H1 (cell line): ENCODE results near the gene FAM120B. TPM values are rescaled to one million over a fixed set of nuclear protein-coding genes. Genes with fewer than 3 reads are reported as not detected.

Source experiments
- CTCF ChIA-PET: fragments of 300-600 bp; sonication (Branson Sonifier 250); formaldehyde crosslinking; loops from one replicate; lab custom pipeline; 2021; ENCODE audit not compliant: partially characterized antibody; lab: Charles Lee
- POLR2A ChIA-PET: fragments of 300-600 bp; sonication (Branson Sonifier 250); formaldehyde crosslinking; loops from one replicate; lab custom pipeline; 2021; ENCODE audit warnings: inconsistent platforms; ENCODE audit not compliant: partially characterized antibody; lab: Charles Lee
- DNase-seq, 2 experiments: peaks; one replicate each; pipeline versions ENCODE4 v3.0.0 to v3.0.0-alpha.2; 2010 to 2022; ENCODE audit warnings: low spot score in 2 of 2, low read depth in 1 of 2, mixed read lengths in 1 of 2
- FAIRE-seq: peaks from 2 replicates; lab custom pipeline; 2011; peaks lifted over from hg19 to GRCh38; lab: Jason Lieb, UNC
- H2AFZ ChIP-seq: 2 replicates; pipeline ENCODE4 v1.8.1; 2012; ENCODE audit warnings: low read length, inconsistent platforms
- H2AK5ac ChIP-seq: 2 replicates; pipeline ENCODE4 v1.6.1; 2013; ENCODE audit warnings: low read depth, low read length
- H2BK120ac ChIP-seq: replicated peaks from 2 replicates; pipeline ENCODE3; 2013; ENCODE audit warnings: low read depth, low read length, inconsistent platforms
- H2BK12ac ChIP-seq: 2 replicates; pipeline ENCODE4 v1.6.1; 2013; ENCODE audit warnings: low read depth, low read length
- H2BK15ac ChIP-seq: 2 replicates; pipeline ENCODE4 v1.6.1; 2013; ENCODE audit warnings: low read length
- H2BK20ac ChIP-seq: 2 replicates; pipeline ENCODE4 v1.6.1; 2013; ENCODE audit warnings: low read length
- H2BK5ac ChIP-seq: 2 replicates; pipeline ENCODE4 v1.6.1; 2013; ENCODE audit warnings: low read depth, low read length
- H3K14ac ChIP-seq: 2 replicates; pipeline ENCODE4 v1.6.1; 2013; ENCODE audit warnings: inconsistent platforms; ENCODE audit not compliant: insufficient read length
- H3K18ac ChIP-seq: 2 replicates; pipeline ENCODE4 v1.6.1; 2013; ENCODE audit warnings: low read length; ENCODE audit errors: extremely low read depth
- H3K23ac ChIP-seq: 2 replicates; pipeline ENCODE4 v1.6.1; 2013; ENCODE audit warnings: inconsistent platforms; ENCODE audit not compliant: insufficient read length
- H3K23me2 ChIP-seq: 2 replicates; pipeline ENCODE4 v1.6.1; 2013; ENCODE audit warnings: low read depth, low read length
- H3K27ac ChIP-seq: 2 replicates; pipeline ENCODE4 v1.6.1; 2011; ENCODE audit warnings: low read depth, low read length, inconsistent platforms
- H3K27me3 ChIP-seq, 4 experiments: replicated peaks in 1 of 4; 1 replicate in 1 of 4; 2 replicates in 3 of 4; pipeline versions ENCODE4 v1.6.1 to v1.8.1; 2011 to 2013; ENCODE audit warnings: low read length in 3 of 4, mild to moderate bottlenecking in 3 of 4, inconsistent platforms in 2 of 4, mixed read lengths in 2 of 4, moderate library complexity in 1 of 4; ENCODE audit not compliant: control insufficient read depth in 3 of 4, insufficient read depth in 3 of 4; ENCODE audit errors: extremely low read depth in 1 of 4
- H3K36me3 ChIP-seq, 4 experiments: 2 replicates each; pipeline versions ENCODE4 v1.6.1 to v1.8.1; 2011 to 2013; ENCODE audit warnings: mild to moderate bottlenecking in 4 of 4, low read length in 3 of 4, moderate library complexity in 2 of 4, control low read depth in 1 of 4, inconsistent platforms in 1 of 4; ENCODE audit not compliant: insufficient read depth in 4 of 4, control insufficient read depth in 2 of 4
- H3K4ac ChIP-seq: replicated peaks from 2 replicates; pipeline ENCODE3; 2013; ENCODE audit warnings: low read length, low read depth, mixed read lengths, inconsistent platforms; ENCODE audit not compliant: insufficient read length
- H3K4me1 ChIP-seq, 4 experiments: replicated peaks in 1 of 4; 1 replicate in 1 of 4; 2 replicates in 3 of 4; pipeline versions ENCODE4 v1.6.1 to v1.8.1; 2011 to 2013; ENCODE audit warnings: low read length in 3 of 4, inconsistent platforms in 2 of 4, mixed read lengths in 1 of 4; ENCODE audit not compliant: insufficient read depth in 4 of 4, control insufficient read depth in 3 of 4
- H3K4me2 ChIP-seq, 2 experiments: 2 replicates each; pipeline versions ENCODE4 v1.6.1 to v1.8.1; 2011 to 2013; ENCODE audit warnings: low read depth in 2 of 2, low read length in 2 of 2, control low read depth in 1 of 2, inconsistent platforms in 1 of 2, mild to moderate bottlenecking in 1 of 2; ENCODE audit not compliant: insufficient read depth in 1 of 2
- H3K4me3 ChIP-seq, 4 experiments: fragments of 200-600, 300-600 bp in 1 of 4; sonication (generic), shearing (Covaris generic), sonication (Bioruptor Twin) in 1 of 4; 2 replicates each; pipeline versions ENCODE4 v1.5.1 to v1.8.1; 2011 to 2016; ENCODE audit warnings: low read length in 4 of 4, low read depth in 3 of 4, control low read depth in 2 of 4, inconsistent platforms in 2 of 4, mild to moderate bottlenecking in 2 of 4, mixed read lengths in 1 of 4, moderate library complexity in 1 of 4; ENCODE audit not compliant: insufficient read depth in 2 of 4; ENCODE audit errors: extremely low read depth in 1 of 4
- H3K56ac ChIP-seq: replicated peaks from 2 replicates; pipeline ENCODE3; 2013; ENCODE audit warnings: low read depth, mild to moderate bottlenecking, mixed read lengths, low read length, inconsistent platforms; ENCODE audit not compliant: insufficient read length
- H3K79me1 ChIP-seq: 2 replicates; pipeline ENCODE4 v1.6.1; 2013; ENCODE audit warnings: low read depth, low read length, control low read depth
- H3K79me2 ChIP-seq, 2 experiments: 2 replicates each; pipeline versions ENCODE4 v1.6.1 to v1.8.1; 2012 to 2013; ENCODE audit warnings: low read length in 2 of 2, mild to moderate bottlenecking in 2 of 2, inconsistent platforms in 1 of 2; ENCODE audit not compliant: insufficient read depth in 2 of 2, control insufficient read depth in 1 of 2
- H3K9ac ChIP-seq, 4 experiments: replicated peaks in 1 of 4; 1 replicate in 1 of 4; 2 replicates in 3 of 4; pipeline versions ENCODE4 v1.6.1 to v1.8.1; 2011 to 2013; ENCODE audit warnings: low read depth in 3 of 4, low read length in 3 of 4, control low read depth in 2 of 4, mild to moderate bottlenecking in 2 of 4, moderate library complexity in 2 of 4, inconsistent platforms in 1 of 4; ENCODE audit errors: extremely low read depth in 1 of 4
- H3K9me3 ChIP-seq, 2 experiments: 2 replicates each; pipeline versions ENCODE4 v1.6.1 to v1.8.1; 2012 to 2013; ENCODE audit warnings: mild to moderate bottlenecking in 2 of 2, moderate library complexity in 2 of 2, control low read depth in 1 of 2, inconsistent platforms in 1 of 2, low read depth in 1 of 2, low read length in 1 of 2, mixed read lengths in 1 of 2; ENCODE audit not compliant: insufficient read depth in 2 of 2
- H4K20me1 ChIP-seq, 2 experiments: replicated peaks in 1 of 2; 2 replicates each; pipeline versions ENCODE3 to v1.8.1; 2011 to 2013; ENCODE audit warnings: inconsistent platforms in 2 of 2, low read length in 2 of 2, mild to moderate bottlenecking in 1 of 2; ENCODE audit not compliant: insufficient read depth in 2 of 2, control insufficient read depth in 1 of 2
- H4K5ac ChIP-seq: 2 replicates; pipeline ENCODE4 v1.6.1; 2013; ENCODE audit warnings: low read length, low read depth, mixed read lengths, inconsistent platforms; ENCODE audit not compliant: insufficient read length
- H4K8ac ChIP-seq: 2 replicates; pipeline ENCODE4 v1.8.0; 2013; ENCODE audit warnings: mild to moderate bottlenecking, moderate library complexity, low read length, inconsistent platforms; ENCODE audit not compliant: insufficient read depth; ENCODE audit errors: extremely low read depth
- H4K91ac ChIP-seq: replicated peaks from 2 replicates; pipeline ENCODE3; 2013; ENCODE audit warnings: low read length, mixed read lengths, inconsistent platforms; ENCODE audit not compliant: insufficient read length
- BACH1 ChIP-seq: IDR thresholded peaks from 2 replicates; pipeline ENCODE4 v1.6.1; 2012; ENCODE audit warnings: low read length, improper control_type of control experiment
- EZH2 ChIP-seq: fragments of 200-600 bp; sonication (generic); IDR thresholded peaks from 2 replicates; pipeline ENCODE4 v1.7.1; 2012; ENCODE audit warnings: low read depth, mild to moderate bottlenecking, moderate library complexity, low read length, inconsistent platforms; ENCODE audit not compliant: severe bottlenecking
- KDM1A ChIP-seq: fragments of 200-600, 300-600 bp; sonication (generic); IDR thresholded peaks from 2 replicates; pipeline ENCODE4 v1.7.1; 2016; ENCODE audit warnings: mild to moderate bottlenecking, low read length, borderline replicate concordance
- MAX ChIP-seq: IDR thresholded peaks from 2 replicates; pipeline ENCODE4 v1.6.1; 2012; ENCODE audit warnings: inconsistent platforms
- POU5F1 ChIP-seq: IDR thresholded peaks from 2 replicates; pipeline ENCODE4 v1.6.1; 2011; ENCODE audit warnings: low read depth, mild to moderate bottlenecking, low read length, moderate library complexity
- RBBP5 ChIP-seq: IDR thresholded peaks from 2 replicates; pipeline ENCODE4 v1.7.1; 2012; ENCODE audit warnings: low read depth, mild to moderate bottlenecking, inconsistent platforms, low read length, moderate library complexity, borderline replicate concordance
- RNF2 ChIP-seq: fragments of 200-900, 300-1000 bp; sonication (generic); IDR thresholded peaks from 2 replicates; pipeline ENCODE4 v1.7.1; 2016; ENCODE audit warnings: borderline replicate concordance, low read depth, mild to moderate bottlenecking, antibody characterized with exemption, low read length; ENCODE audit not compliant: poor library complexity, severe bottlenecking; ENCODE audit errors: missing control alignments
- SIRT6 ChIP-seq: IDR thresholded peaks from one replicate; pipeline ENCODE4 v1.7.1; 2012; ENCODE audit warnings: low read length, inconsistent platforms
- SP2 ChIP-seq: IDR thresholded peaks from 2 replicates; pipeline ENCODE4 v1.6.1; 2012; ENCODE audit warnings: mild to moderate bottlenecking, low read length, inconsistent platforms
- TEAD4 ChIP-seq: IDR thresholded peaks from 2 replicates; pipeline ENCODE4 v1.6.1; 2012; ENCODE audit warnings: low read depth, low read length, inconsistent platforms, mixed read lengths
- WGBS, 2 experiments: shearing (Covaris generic) in 1 of 2; methylation state at CpG; one replicate each; pipeline versions ENCODE4 v1.1.6 to v1.1.7; 2013 to 2015; ENCODE audit warnings: low lambda C conversion rate in 2 of 2, mixed read lengths in 2 of 2, inconsistent platforms in 1 of 2, low coverage in 1 of 2, missing lambda C conversion rate in 1 of 2; ENCODE audit not compliant: insufficient replicate concordance in 2 of 2, insufficient coverage in 1 of 2, insufficient read length in 1 of 2; ENCODE audit errors: extremely low coverage in 1 of 2, missing lambda C conversion rate in 1 of 2; 5-methylcytosine and 5-hydroxymethylcytosine counted together
- polyA plus RNA-seq, 7 experiments: library from polyadenylated mRNA; depleted of rRNA in 3 of 7; stranded (reverse) in 5 of 7; unstranded in 2 of 7; fragments of >200 nt in 5 of 7; fragments of 200-250 nt in 2 of 7; gene quantifications; 1 replicate in 5 of 7; 2 replicates in 1 of 7; 4 replicates in 1 of 7; pipeline versions ENCODE4 v1.2.1 to v1.2.3, GENCODE V29; 2011 to 2013; ENCODE audit warnings: missing spikeins in 2 of 7, mixed read lengths in 2 of 7
- total RNA-seq: library from RNA; stranded (reverse); fragmentation: NEBNext Ultra II Directional; extraction: Animal tissue kit (Norgen Biotek cat#: 25700); gene quantifications from 2 replicates; pipeline ENCODE4 v1.2.1, GENCODE V29; 2021

Gene FAM120B
- total and polyA plus RNA-seq, 2 of the 8 experiments (the other 6 are each of a cell fraction or from before 2014, with no cell fraction given): 5.1 to 12.5 TPM

- no peaks in the 10 kb centered on the region for H3K79me2 ChIP-seq
- no peak overlapping the region for H2BK5ac ChIP-seq
- DNase-seq (no peak), FAIRE-seq (no peak)
- no peak overlapping the region for H3K27ac ChIP-seq
- H3K18ac ChIP-seq: no peak overlapping the region
- H3K4me3 ChIP-seq: no peak overlapping the region
- H2AFZ ChIP-seq: no peak overlapping the region
- no peak overlapping the region for H4K91ac ChIP-seq
- peaks cover 0 to 11% (median 0%) of the 10 kb centered on the region in 4 experiments; a peak in 5 of 8 replicates for H3K36me3 ChIP-seq
- H3K4me1 ChIP-seq: peaks cover 0 to 4% (median 0%) of the 10 kb centered on the region in 4 experiments; a peak in 2 of 7 replicates
- no peak overlapping the region for H3K9ac ChIP-seq
- no peak overlapping the region for H2BK20ac ChIP-seq
- H2BK12ac ChIP-seq: no peak overlapping the region
- H4K8ac ChIP-seq: no peak overlapping the region
- no peak overlapping the region for H3K4me2 ChIP-seq
- H4K20me1 ChIP-seq: no peaks in the 10 kb centered on the region
- H2AK5ac ChIP-seq: no peak overlapping the region
- H2BK120ac ChIP-seq: no peak overlapping the region
- ChIA-PET POLR2A (no interaction called here), CTCF (interaction anchor here (0.7 to 0.8 kb wide), 2 partner anchors 45 to 176 kb away, joined by 3 read pairs; no protein-coding TSS in a partner anchor)
- H3K4ac ChIP-seq: no peak overlapping the region
- no peak overlapping the region for H2BK15ac ChIP-seq
- H3K14ac ChIP-seq: no peak overlapping the region
- no peak overlapping the region for H3K23ac ChIP-seq
- no peak overlapping the region for H3K56ac ChIP-seq
- H3K23me2 ChIP-seq: no peaks in the 10 kb centered on the region
- TF ChIP-seq BACH1: no peak
- TF ChIP-seq RBBP5: no peak
- TF ChIP-seq RNF2: no peak
- TF ChIP-seq TEAD4: no peak
- TF ChIP-seq EZH2: no peak
- TF ChIP-seq SIRT6: no peak
- no peak for TF ChIP-seq KDM1A
- no peak for TF ChIP-seq POU5F1
- TF ChIP-seq SP2: no peak
- no peak for TF ChIP-seq MAX
- peaks cover 0 to 5% of the 10 kb centered on the region in 2 experiments; a peak in 1 of 4 replicates for H3K9me3 ChIP-seq
- no peaks in the 10 kb centered on the region for H3K27me3 ChIP-seq
- H4K5ac ChIP-seq: no peak overlapping the region
- WGBS, 2 experiments: 93% methylated on average over 4 of the region's 4 CpGs; no CpG with 5 or more reads in 1 of the 2 experiments
- H3K79me1 ChIP-seq: no peaks in the 10 kb centered on the region
Observed at GRCh38 chr6:170347091-170347490, 40.5 kb downstream of the FAM120B start.
